Hepatocyte (in vitro differentiated cells): ENCODE data around the gene LINC00237.

ENCODE experiments used
- EZH2phosphoT487 ChIP-seq: fragments of 200-600 bp; sonication (generic); IDR thresholded peaks from one replicate; pipeline ENCODE4 v1.6.1; 2018; ENCODE audit warnings: antibody characterized with exemption, mild to moderate bottlenecking, low read depth, moderate library complexity; ENCODE audit not compliant: unreplicated experiment, severe bottlenecking
- TF ChIP-seq, protein P1 (sequence below): fragments of 200-600 bp; sonication (generic); IDR thresholded peaks from 2 replicates; pipeline ENCODE4 v1.5.1; 2016; ENCODE audit warnings: antibody characterized with exemption, mild to moderate bottlenecking; ENCODE audit not compliant: poor library complexity

DNA sequence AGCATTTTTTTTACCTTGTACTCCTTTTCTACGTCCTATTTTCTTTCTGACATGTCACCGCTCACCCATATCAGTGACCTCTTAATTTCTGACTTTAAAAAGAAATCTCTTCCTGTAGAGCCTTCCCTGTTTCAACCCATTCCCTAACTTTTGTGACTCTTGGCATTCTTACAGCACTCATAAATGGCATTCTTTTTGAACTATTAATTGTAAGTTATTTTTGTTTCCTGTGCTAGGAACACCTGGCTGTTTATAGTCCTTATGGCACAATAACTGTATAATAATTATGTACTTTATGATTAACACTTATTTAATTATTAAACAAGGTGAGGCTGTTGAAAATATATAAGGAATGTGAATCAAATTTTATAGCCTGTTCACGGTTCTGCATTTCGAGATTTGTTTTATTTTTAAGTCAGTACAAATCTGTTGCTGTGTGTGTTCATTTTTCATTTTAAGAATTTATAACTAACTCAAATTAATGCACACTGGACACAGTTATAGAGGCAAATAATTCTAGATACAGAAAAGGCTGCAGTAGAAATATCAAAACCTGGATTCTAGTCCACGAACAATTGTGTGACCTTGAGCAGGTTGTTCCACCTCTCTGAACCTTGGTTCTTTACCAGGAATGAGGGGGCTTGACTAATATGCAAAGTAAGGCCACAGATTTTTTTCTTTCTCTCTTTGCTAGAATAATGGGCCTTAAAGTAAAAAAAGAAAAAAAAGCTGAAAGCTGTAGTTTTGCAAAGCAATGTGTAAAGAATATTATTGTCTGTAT, 21.2 kb upstream of the LINC00237 start:
- TF ChIP-seq, protein P1, sequence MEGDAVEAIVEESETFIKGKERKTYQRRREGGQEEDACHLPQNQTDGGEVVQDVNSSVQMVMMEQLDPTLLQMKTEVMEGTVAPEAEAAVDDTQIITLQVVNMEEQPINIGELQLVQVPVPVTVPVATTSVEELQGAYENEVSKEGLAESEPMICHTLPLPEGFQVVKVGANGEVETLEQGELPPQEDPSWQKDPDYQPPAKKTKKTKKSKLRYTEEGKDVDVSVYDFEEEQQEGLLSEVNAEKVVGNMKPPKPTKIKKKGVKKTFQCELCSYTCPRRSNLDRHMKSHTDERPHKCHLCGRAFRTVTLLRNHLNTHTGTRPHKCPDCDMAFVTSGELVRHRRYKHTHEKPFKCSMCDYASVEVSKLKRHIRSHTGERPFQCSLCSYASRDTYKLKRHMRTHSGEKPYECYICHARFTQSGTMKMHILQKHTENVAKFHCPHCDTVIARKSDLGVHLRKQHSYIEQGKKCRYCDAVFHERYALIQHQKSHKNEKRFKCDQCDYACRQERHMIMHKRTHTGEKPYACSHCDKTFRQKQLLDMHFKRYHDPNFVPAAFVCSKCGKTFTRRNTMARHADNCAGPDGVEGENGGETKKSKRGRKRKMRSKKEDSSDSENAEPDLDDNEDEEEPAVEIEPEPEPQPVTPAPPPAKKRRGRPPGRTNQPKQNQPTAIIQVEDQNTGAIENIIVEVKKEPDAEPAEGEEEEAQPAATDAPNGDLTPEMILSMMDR = no peak
- TF ChIP-seq EZH2phosphoT487 = no peak
